ENCODE data around the gene SERPINF2. TPM values are rescaled to one million over a fixed set of nuclear protein-coding genes. Genes with fewer than 3 reads are reported as not detected.
"Not testable (repeated sequence)": the region's sequence is repeated elsewhere in the genome, so short reads cannot be mapped to it uniquely, and the experiment has no call there.

The SERPINF2 gene
- polyA plus RNA-seq, 1 experiment = 0.02 TPM

GRCh38 chr17:1762233-1762900 lies 19.7 kb downstream of the SERPINF2 start:
- DNase-seq (ENCODE audit: low read depth) = no peak
- no peaks in the 10 kb centered on the region for H3K36me3 ChIP-seq (ENCODE audit: control insufficient read depth, insufficient read depth, low read length)
- H3K4me3 ChIP-seq (ENCODE audit: low read depth, low read length) = peak overlapping the region; percentile 57
- ChIA-PET CTCF (interaction anchor here (0.9 to 2.6 kb wide), 8 partner anchors 9 to 103 kb away, joined by 3 to 16 read pairs (median 4); no protein-coding TSS in a partner anchor), POLR2A (interaction anchor here (0.5 to 1.7 kb wide), 3 partner anchors 12 to 26 kb away, joined by 3 to 19 read pairs (median 5); no protein-coding TSS in a partner anchor)
- TF ChIP-seq CTCF (IDR thresholded peaks at IDR 0.05; ENCODE audit: insufficient read depth, low read depth, low read length) = no peak
- H3K27me3 ChIP-seq (ENCODE audit: control insufficient read depth, insufficient read depth, low read length) = no peaks in the 10 kb centered on the region

GRCh38 chr17:1762901-1763898 lies 20.5 kb downstream of the SERPINF2 start:
- no peaks in the 10 kb centered on the region for H3K36me3 ChIP-seq (ENCODE audit: control insufficient read depth, insufficient read depth, low read length)
- peak overlapping the region; percentile 57 for H3K4me3 ChIP-seq (ENCODE audit: low read depth, low read length)
- ChIA-PET CTCF (interaction anchor here (0.9 to 2.6 kb wide), 6 partner anchors 9 to 102 kb away, joined by 3 to 16 read pairs (median 4); no protein-coding TSS in a partner anchor), POLR2A (interaction anchor here (0.5 to 1.7 kb wide), 4 partner anchors 13 to 26 kb away, joined by 3 to 19 read pairs (median 4); no protein-coding TSS in a partner anchor)
- H3K27me3 ChIP-seq (ENCODE audit: control insufficient read depth, insufficient read depth, low read length) = no peaks in the 10 kb centered on the region
- no peak for TF ChIP-seq CTCF (IDR thresholded peaks at IDR 0.05; ENCODE audit: insufficient read depth, low read depth, low read length)
- no peak for DNase-seq (ENCODE audit: low read depth)

- TF ChIP-seq CTCF (IDR thresholded peaks at IDR 0.05; ENCODE audit: insufficient read depth, low read depth, low read length) = no peak
- no peaks in the 10 kb centered on the region for H3K27me3 ChIP-seq (ENCODE audit: control insufficient read depth, insufficient read depth, low read length)
- no peak overlapping the region for H3K4me3 ChIP-seq (ENCODE audit: low read depth, low read length)
- H3K36me3 ChIP-seq (ENCODE audit: control insufficient read depth, insufficient read depth, low read length) = no peaks in the 10 kb centered on the region
- CTCF ChIA-PET = interaction anchor here (1.0 kb wide), 2 partner anchors 19 to 43 kb away, joined by 3 to 6 read pairs; no protein-coding TSS in a partner anchor
- POLR2A ChIA-PET = interaction anchor here (0.6 to 1.2 kb wide), 3 partner anchors 19 to 47 kb away, joined by 3 to 18 read pairs (median 3); no protein-coding TSS in a partner anchor
- peak; percentile 66 for DNase-seq (ENCODE audit: low read depth)
Observed at GRCh38 chr17:1764284-1764683, 21.6 kb downstream of the SERPINF2 start.

- not testable (repeated sequence) for H3K36me3 ChIP-seq (ENCODE audit: control insufficient read depth, insufficient read depth, low read length)
Observed at GRCh38 chr17:1764705-1765104, 22.0 kb downstream of the SERPINF2 start.

GRCh38 chr17:1765576-1765975 lies 22.9 kb downstream of the SERPINF2 start:
- no peak for DNase-seq (ENCODE audit: low read depth)
- Histone ChIP-seq H3K36me3 (ENCODE audit: control insufficient read depth, insufficient read depth, low read length) (peaks cover 3% of the 10 kb centered on the region), H3K4me3 (ENCODE audit: low read depth, low read length) (no peak overlapping the region), H3K27me3 (ENCODE audit: control insufficient read depth, insufficient read depth, low read length) (no peaks in the 10 kb centered on the region)
- TF ChIP-seq CTCF (IDR thresholded peaks at IDR 0.05; ENCODE audit: insufficient read depth, low read depth, low read length) = no peak
- POLR2A ChIA-PET = interaction anchor here (0.7 kb wide), 1 partner anchor 37 kb away, joined by 11 read pairs; no protein-coding TSS in a partner anchor
- CTCF ChIA-PET = interaction anchor here (1.3 kb wide), 1 partner anchor 96 kb away, joined by 5 read pairs; no protein-coding TSS in a partner anchor

More at GRCh38 chr17:1764705-1765104, 22.0 kb downstream of the SERPINF2 start:
- not testable (repeated sequence) for H3K4me3 ChIP-seq (ENCODE audit: low read depth, low read length); DNase-seq (ENCODE audit: low read depth); H3K27me3 ChIP-seq (ENCODE audit: control insufficient read depth, insufficient read depth, low read length)
- ChIA-PET CTCF (interaction anchor here (1.0 kb wide), 2 partner anchors 19 to 43 kb away, joined by 3 to 6 read pairs; no protein-coding TSS in a partner anchor), POLR2A (interaction anchor here (0.6 to 1.2 kb wide), 3 partner anchors 19 to 48 kb away, joined by 3 to 18 read pairs (median 3); no protein-coding TSS in a partner anchor)
